B cell (primary cell): ENCODE measurements around the gene PPM1G.

Experiments used
- CTCF ChIP-seq: fragments of 200-600 bp; IDR thresholded peaks from one replicate; pipeline ENCODE4 v1.8.0; 2022; ENCODE audit warnings: antibody characterized with exemption, mild to moderate bottlenecking
- EZH2 ChIP-seq: IDR thresholded peaks from 2 replicates; pipeline ENCODE4 v1.6.1; 2012; ENCODE audit warnings: borderline replicate concordance, low read depth, mild to moderate bottlenecking, moderate library complexity, low read length; ENCODE audit not compliant: insufficient read depth, poor library complexity, severe bottlenecking

GRCh38 chr2:27335311-27335710 lies 74.1 kb downstream of the PPM1G start:
- TF ChIP-seq CTCF (no peak), EZH2 (no peak)
